Right atrium auricular region (tissue), 2 donors: ENCODE data around the gene ITIH2. TPM values are rescaled to one million over a fixed set of nuclear protein-coding genes. Genes with fewer than 3 reads are reported as not detected.

ENCODE experiments used
- DNase-seq: peaks from one replicate; pipeline ENCODE4 v3.0.0-alpha.2; 2019; ENCODE audit warnings: low spot score
- H3K27ac ChIP-seq, 2 donors: fragments of 200-600 bp; sonication (generic); 1 replicate in 1 of 2; 2 replicates in 1 of 2; pipeline ENCODE4 v1.5.1; 2016 to 2019
- H3K27me3 ChIP-seq, 2 donors: fragments of 200-600 bp; sonication (generic); one replicate each; pipeline versions ENCODE4 v1.5.1 to v1.6.0; 2017 to 2019
- H3K36me3 ChIP-seq: fragments of 200-600 bp; sonication (generic); one replicate; pipeline ENCODE4 v1.5.1; 2016
- H3K4me1 ChIP-seq, 2 donors: fragments of 200-600 bp; sonication (generic); one replicate each; pipeline versions ENCODE4 v1.5.1 to v1.6.0; 2017 to 2019
- H3K4me3 ChIP-seq, 2 donors: fragments of 200-600 bp; sonication (generic); 1 replicate in 1 of 2; 2 replicates in 1 of 2; pipeline ENCODE4 v1.5.1; 2017 to 2019; ENCODE audit warnings: mild to moderate bottlenecking in 1 of 2, moderate library complexity in 1 of 2
- H3K9me3 ChIP-seq, 2 donors: fragments of 200-600 bp; sonication (generic); one replicate each; pipeline ENCODE4 v1.5.1; 2019
- CTCF ChIP-seq, 2 donors: fragments of 200-600 bp; sonication (generic); IDR thresholded peaks; one replicate each; pipeline ENCODE4 v1.5.1; 2019; ENCODE audit warnings: antibody characterized with exemption in 2 of 2
- total RNA-seq, 2 donors: library from RNA; depleted of rRNA; stranded (reverse); fragments of >200 nt; gene quantifications; one replicate each; pipeline ENCODE4 v1.1.0, GENCODE V29; 2016

Gene ITIH2
- total RNA-seq, 2 donors from 2014 or later, result not detected

- Histone ChIP-seq H3K27me3 (no peaks in the 10 kb centered on the region), H3K27ac (no peak overlapping the region), H3K4me1 (no peaks in the 10 kb centered on the region), H3K9me3 (no peaks in the 10 kb centered on the region), H3K36me3 (no peaks in the 10 kb centered on the region), H3K4me3 (no peak overlapping the region)
- no peak for TF ChIP-seq CTCF (IDR thresholded peaks at IDR 0.05)
- no peak for DNase-seq
Observed at GRCh38 chr10:7696545-7696944, 6.6 kb upstream of the ITIH2 start.

- Histone ChIP-seq H3K4me1 (no peaks in the 10 kb centered on the region), H3K36me3 (no peaks in the 10 kb centered on the region), H3K9me3 (no peaks in the 10 kb centered on the region), H3K27ac (no peak overlapping the region), H3K27me3 (no peaks in the 10 kb centered on the region), H3K4me3 (no peak overlapping the region)
- TF ChIP-seq CTCF (IDR thresholded peaks at IDR 0.05), result no peak
- no peak for DNase-seq
Observed at GRCh38 chr10:7697426-7697825, 5.7 kb upstream of the ITIH2 start.

- H3K27me3 ChIP-seq, result no peaks in the 10 kb centered on the region
- DNase-seq, result no peak
- H3K36me3 ChIP-seq, result no peaks in the 10 kb centered on the region
- no peak for TF ChIP-seq CTCF (IDR thresholded peaks at IDR 0.05)
- no peak overlapping the region for H3K4me3 ChIP-seq
- no peaks in the 10 kb centered on the region for H3K9me3 ChIP-seq
- no peaks in the 10 kb centered on the region for H3K4me1 ChIP-seq
- no peak overlapping the region for H3K27ac ChIP-seq
Observed at GRCh38 chr10:7700577-7701125, 2.5 kb upstream of the ITIH2 start.

GRCh38 chr10:7701158-7701742 lies 1.9 kb upstream of the ITIH2 start:
- no peak overlapping the region for H3K27ac ChIP-seq
- no peak overlapping the region for H3K4me3 ChIP-seq
- TF ChIP-seq CTCF (IDR thresholded peaks at IDR 0.05), result no peak
- H3K9me3 ChIP-seq, result no peaks in the 10 kb centered on the region
- no peaks in the 10 kb centered on the region for H3K4me1 ChIP-seq
- no peak for DNase-seq
- H3K27me3 ChIP-seq, result no peaks in the 10 kb centered on the region
- no peaks in the 10 kb centered on the region for H3K36me3 ChIP-seq

- H3K4me1 ChIP-seq, result no peaks in the 10 kb centered on the region
- H3K4me3 ChIP-seq, result no peak overlapping the region
- no peak for TF ChIP-seq CTCF (IDR thresholded peaks at IDR 0.05)
- H3K27me3 ChIP-seq, result no peaks in the 10 kb centered on the region
- H3K36me3 ChIP-seq, result no peaks in the 10 kb centered on the region
- no peaks in the 10 kb centered on the region for H3K9me3 ChIP-seq
- no peak for DNase-seq
- no peak overlapping the region for H3K27ac ChIP-seq
Observed at GRCh38 chr10:7702288-7702812, 766 bp upstream of the ITIH2 start.
